CD14-positive monocyte (primary cell): ENCODE measurements around the gene LARP6. TPM values are rescaled to one million over a fixed set of nuclear protein-coding genes. Genes with fewer than 3 reads are reported as not detected.
"Not testable (repeated sequence)": the region's sequence is repeated elsewhere in the genome, so short reads cannot be mapped to it uniquely, and the experiment has no call there.

Source experiments
- DNase-seq, 3 donors: peaks; one replicate each; pipeline ENCODE4 v3.0.0-alpha.2; 2011 to 2022
- H2AFZ ChIP-seq: 2 replicates; pipeline ENCODE4 v1.6.0; 2012; ENCODE audit warnings: mild to moderate bottlenecking, low read depth, low read length, inconsistent platforms; ENCODE audit not compliant: insufficient read depth, poor library complexity, severe bottlenecking
- H3K27ac ChIP-seq, 2 donors: 1 replicate in 1 of 2; 2 replicates in 1 of 2; pipeline ENCODE4 v1.5.1; 2012 to 2013; ENCODE audit warnings: low read length in 2 of 2, control low read depth in 1 of 2, inconsistent platforms in 1 of 2, low read depth in 1 of 2, mild to moderate bottlenecking in 1 of 2
- H3K27me3 ChIP-seq, 2 donors: one replicate each; pipeline versions ENCODE4 v1.6.0 to v1.6.1; 2011 to 2013; ENCODE audit warnings: low read length in 2 of 2; ENCODE audit not compliant: control insufficient read depth in 2 of 2, insufficient read depth in 2 of 2
- H3K36me3 ChIP-seq, 2 donors: replicated peaks in 1 of 2; 1 replicate in 1 of 2; 2 replicates in 1 of 2; pipeline versions ENCODE4 v1.5.1 to v1.6.1; 2012 to 2013; ENCODE audit warnings: low read length in 2 of 2, control low read depth in 1 of 2, inconsistent platforms in 1 of 2, mild to moderate bottlenecking in 1 of 2; ENCODE audit not compliant: insufficient read depth in 2 of 2, control insufficient read depth in 1 of 2
- H3K4me1 ChIP-seq, 2 donors: 1 replicate in 1 of 2; 2 replicates in 1 of 2; pipeline versions ENCODE4 v1.5.1 to v1.6.1; 2012 to 2013; ENCODE audit warnings: low read length in 2 of 2, control low read depth in 1 of 2, inconsistent platforms in 1 of 2, mild to moderate bottlenecking in 1 of 2, moderate library complexity in 1 of 2; ENCODE audit not compliant: insufficient read depth in 2 of 2, control insufficient read depth in 1 of 2
- H3K4me2 ChIP-seq: replicated peaks from 2 replicates; pipeline ENCODE3; 2012; ENCODE audit warnings: low read length, moderate library complexity, mild to moderate bottlenecking; ENCODE audit not compliant: poor library complexity, severe bottlenecking; ENCODE audit errors: extremely low read depth
- H3K4me3 ChIP-seq, 3 experiments: fragments of 200-600 bp in 1 of 3; sonication (generic) in 1 of 3; replicated peaks in 1 of 3; 1 replicate in 2 of 3; 2 replicates in 1 of 3; pipeline ENCODE4 v1.5.1; 2011 to 2013; ENCODE audit warnings: low read length in 3 of 3, mild to moderate bottlenecking in 3 of 3, control low read depth in 2 of 3, low read depth in 2 of 3, inconsistent platforms in 1 of 3, moderate library complexity in 1 of 3
- H3K79me2 ChIP-seq: 2 replicates; pipeline ENCODE4 v1.6.0; 2012; ENCODE audit warnings: mild to moderate bottlenecking, control low read depth, inconsistent platforms, low read length, moderate library complexity; ENCODE audit not compliant: insufficient read depth
- H3K9ac ChIP-seq: 2 replicates; pipeline ENCODE4 v1.6.0; 2017; ENCODE audit warnings: low read length, mild to moderate bottlenecking; ENCODE audit not compliant: insufficient read depth, poor library complexity, severe bottlenecking
- H3K9me3 ChIP-seq, 2 donors: replicated peaks in 1 of 2; 1 replicate in 1 of 2; 2 replicates in 1 of 2; pipeline versions ENCODE4 v1.5.1 to v1.6.1; 2012 to 2013; ENCODE audit warnings: low read length in 2 of 2, control low read depth in 1 of 2; ENCODE audit not compliant: control insufficient read depth in 1 of 2, insufficient read depth in 1 of 2
- H4K20me1 ChIP-seq: 2 replicates; pipeline ENCODE4 v1.6.0; 2012; ENCODE audit warnings: mild to moderate bottlenecking, low read length, control low read depth, moderate library complexity; ENCODE audit not compliant: insufficient read depth
- H3K27ac Mint-ChIP-seq, 7 donors: one replicate each; pipeline ENCODE4 v1.8.0; 2020; ENCODE audit warnings: mild to moderate bottlenecking in 7 of 7, mixed read lengths in 7 of 7, moderate library complexity in 6 of 7, inconsistent platforms in 2 of 7
- H3K27me3 Mint-ChIP-seq, 3 donors: one replicate each; pipeline ENCODE4 v1.8.0; 2021 to 2022; ENCODE audit warnings: low read depth in 3 of 3, mild to moderate bottlenecking in 3 of 3, mixed read lengths in 3 of 3, moderate library complexity in 3 of 3, inconsistent platforms in 1 of 3
- H3K36me3 Mint-ChIP-seq, 2 donors: one replicate each; pipeline ENCODE4 v1.8.0; 2020; ENCODE audit warnings: mixed read lengths in 2 of 2, inconsistent platforms in 1 of 2, mild to moderate bottlenecking in 1 of 2
- H3K4me1 Mint-ChIP-seq: one replicate; pipeline ENCODE4 v1.8.0; 2020; ENCODE audit warnings: mild to moderate bottlenecking, mixed read lengths
- H3K4me3 Mint-ChIP-seq, 2 donors: one replicate each; pipeline ENCODE4 v1.8.0; 2020; ENCODE audit warnings: mild to moderate bottlenecking in 2 of 2, mixed read lengths in 2 of 2, moderate library complexity in 1 of 2
- H3K9me3 Mint-ChIP-seq, 7 donors: one replicate each; pipeline ENCODE4 v1.8.0; 2020 to 2022; ENCODE audit warnings: mixed read lengths in 7 of 7, mild to moderate bottlenecking in 6 of 7, moderate library complexity in 6 of 7, inconsistent platforms in 2 of 7
- CTCF ChIP-seq: fragments of 200-600 bp; IDR thresholded peaks from one replicate; pipeline ENCODE4 v1.8.0; 2022; ENCODE audit warnings: antibody characterized with exemption, mild to moderate bottlenecking
- WGBS: methylation state at CpG from one replicate; pipeline ENCODE4 v1.1.5; 2013; ENCODE audit warnings: missing lambda C conversion rate; ENCODE audit not compliant: insufficient coverage; 5-methylcytosine and 5-hydroxymethylcytosine counted together
- intact Hi-C, 2 donors: fragments of 100-400 bp; cut with micrococcal nuclease; formaldehyde crosslinking; loops; one replicate each; pipeline versions ENCODE4 v1.15.0 to v1.15.1; 2023
- polyA plus RNA-seq, 3 donors: library from polyadenylated mRNA; depleted of rRNA in 1 of 3; unstranded in 2 of 3; stranded (reverse) in 1 of 3; fragments of 300-500 nt in 2 of 3; fragments of >200 nt in 1 of 3; fragmentation: Illumina TruSeq in 2 of 3; gene quantifications; 1 replicate in 2 of 3; 2 replicates in 1 of 3; pipeline ENCODE4 v1.2.3, GENCODE V29; 2012 to 2021

The LARP6 gene
- polyA plus RNA-seq, 3 donors, result not detected

- H3K4me1 ChIP-seq, result no peaks in the 10 kb centered on the region
- Mint-ChIP-seq H3K27ac (no peak overlapping the region), H3K4me3 (no peak overlapping the region), H3K9me3 (peaks cover 0 to 3% (median 2%) of the 10 kb centered on the region in 7 donors), H3K36me3 (peaks cover 3 to 4% of the 10 kb centered on the region in 2 donors), H3K27me3 (peaks cover 22 to 37% (median 30%) of the 10 kb centered on the region in 3 donors), H3K4me1 (peaks cover 1% of the 10 kb centered on the region)
- H3K36me3 ChIP-seq, result no peaks in the 10 kb centered on the region
- no peaks in the 10 kb centered on the region for H3K9me3 ChIP-seq
- no peak overlapping the region for H3K4me3 ChIP-seq
- no peak for DNase-seq
- no peak overlapping the region for H3K27ac ChIP-seq
- intact Hi-C loops, result no loop called here
- H3K27me3 ChIP-seq, result peaks cover 19 to 27% of the 10 kb centered on the region in 2 donors
- 91% methylated on average over 14 of the region's 14 CpGs for WGBS
- TF ChIP-seq CTCF, result no peak
- H2AFZ ChIP-seq, result no peak overlapping the region
- H4K20me1 ChIP-seq, result no peaks in the 10 kb centered on the region
- no peak overlapping the region for H3K9ac ChIP-seq
- H3K4me2 ChIP-seq, result no peak overlapping the region
- no peaks in the 10 kb centered on the region for H3K79me2 ChIP-seq
Measured at GRCh38 chr15:70859322-70859908, 5.5 kb upstream of the LARP6 start.

GRCh38 chr15:70858614-70859321 lies 4.8 kb upstream of the LARP6 start:
- H3K9me3 Mint-ChIP-seq, H4K20me1 ChIP-seq, H3K4me2 ChIP-seq, H3K9me3 ChIP-seq, DNase-seq, H3K79me2 ChIP-seq, H3K27ac Mint-ChIP-seq, intact Hi-C loops, H3K9ac ChIP-seq, H3K27ac ChIP-seq, H3K4me1 Mint-ChIP-seq, H3K36me3 Mint-ChIP-seq, H3K4me3 ChIP-seq, H2AFZ ChIP-seq, H3K36me3 ChIP-seq, H3K4me3 Mint-ChIP-seq, H3K4me1 ChIP-seq: not testable (repeated sequence)
- peaks cover 22 to 31% of the 10 kb centered on the region in 2 donors for H3K27me3 ChIP-seq
- H3K27me3 Mint-ChIP-seq, result peaks cover 24 to 41% (median 32%) of the 10 kb centered on the region in 3 donors
- WGBS, result 97% methylated on average over 6 of the region's 9 CpGs
